ENCODE measurements around the gene FAM13A.

DNA sequence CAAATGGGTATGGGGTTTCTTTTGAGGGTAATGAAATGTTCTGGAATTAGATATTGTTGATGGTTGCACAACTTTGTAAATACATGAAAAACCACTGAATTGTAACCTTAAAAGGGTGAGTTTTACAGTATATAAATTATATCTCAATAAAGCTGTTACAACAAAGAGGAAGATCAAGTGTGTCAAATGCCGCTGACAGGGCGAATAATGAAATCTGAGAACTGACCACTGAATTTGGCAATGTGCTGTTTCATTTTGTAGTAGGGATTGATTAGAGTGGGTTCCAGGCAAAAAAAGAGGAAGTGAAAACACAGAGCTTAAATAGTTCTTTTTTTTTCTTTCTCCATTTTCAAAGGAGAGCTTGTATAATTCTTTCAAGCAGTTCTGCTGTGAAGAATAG lies 198.2 kb downstream of the FAM13A start:
- TF ChIP-seq EP300 (IDR thresholded peaks at IDR 0.05) = no peak
- TF ChIP-seq, protein P1, sequence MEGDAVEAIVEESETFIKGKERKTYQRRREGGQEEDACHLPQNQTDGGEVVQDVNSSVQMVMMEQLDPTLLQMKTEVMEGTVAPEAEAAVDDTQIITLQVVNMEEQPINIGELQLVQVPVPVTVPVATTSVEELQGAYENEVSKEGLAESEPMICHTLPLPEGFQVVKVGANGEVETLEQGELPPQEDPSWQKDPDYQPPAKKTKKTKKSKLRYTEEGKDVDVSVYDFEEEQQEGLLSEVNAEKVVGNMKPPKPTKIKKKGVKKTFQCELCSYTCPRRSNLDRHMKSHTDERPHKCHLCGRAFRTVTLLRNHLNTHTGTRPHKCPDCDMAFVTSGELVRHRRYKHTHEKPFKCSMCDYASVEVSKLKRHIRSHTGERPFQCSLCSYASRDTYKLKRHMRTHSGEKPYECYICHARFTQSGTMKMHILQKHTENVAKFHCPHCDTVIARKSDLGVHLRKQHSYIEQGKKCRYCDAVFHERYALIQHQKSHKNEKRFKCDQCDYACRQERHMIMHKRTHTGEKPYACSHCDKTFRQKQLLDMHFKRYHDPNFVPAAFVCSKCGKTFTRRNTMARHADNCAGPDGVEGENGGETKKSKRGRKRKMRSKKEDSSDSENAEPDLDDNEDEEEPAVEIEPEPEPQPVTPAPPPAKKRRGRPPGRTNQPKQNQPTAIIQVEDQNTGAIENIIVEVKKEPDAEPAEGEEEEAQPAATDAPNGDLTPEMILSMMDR (IDR thresholded peaks at IDR 0.05) = no peak
- no peak for TF ChIP-seq POLR2A (IDR thresholded peaks at IDR 0.05)

Measured in suprapubic skin (tissue), 3 donors.